HG03135 (cell line): ENCODE data around the gene NELFA.

Source experiments
- ATAC-seq: cut with Tn5 transposase; IDR thresholded peaks from one replicate; pipeline ENCODE4 v1.9.1; 2021; ENCODE audit warnings: mild to moderate bottlenecking, moderate library complexity; ENCODE audit not compliant: unreplicated experiment

NELFA gene

DNA sequence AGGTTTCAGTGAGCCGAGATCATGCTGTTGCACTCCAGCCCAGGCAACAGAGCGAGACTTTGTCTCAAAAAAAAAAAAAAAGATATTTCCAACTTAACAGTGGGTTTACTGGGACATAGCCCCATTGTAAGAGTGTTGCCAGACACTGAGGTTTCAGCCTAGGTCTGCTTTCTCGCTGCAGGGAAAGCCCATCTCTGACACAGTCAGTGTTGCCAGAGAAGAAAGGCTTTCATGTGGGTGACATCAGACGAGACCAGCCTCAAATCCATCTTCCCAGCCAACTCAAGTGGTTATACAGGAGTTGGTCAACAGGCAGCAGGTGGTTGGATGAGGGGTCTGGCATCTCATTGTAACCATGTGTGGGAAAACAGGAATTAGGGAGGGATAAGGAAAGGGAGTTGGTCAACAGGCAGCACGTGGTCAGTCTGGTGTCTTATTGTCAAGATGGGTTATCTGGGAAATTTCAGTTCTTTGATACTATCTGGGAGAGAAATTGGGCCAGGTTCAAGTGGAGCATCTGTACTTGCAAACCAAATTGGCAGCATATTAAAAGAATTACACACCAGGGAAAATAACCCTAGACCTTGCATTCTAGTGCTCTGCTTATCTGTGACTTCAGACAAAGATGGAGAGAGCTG lies 41.1 kb downstream of the NELFA start:
- ATAC-seq: no peak

DNA sequence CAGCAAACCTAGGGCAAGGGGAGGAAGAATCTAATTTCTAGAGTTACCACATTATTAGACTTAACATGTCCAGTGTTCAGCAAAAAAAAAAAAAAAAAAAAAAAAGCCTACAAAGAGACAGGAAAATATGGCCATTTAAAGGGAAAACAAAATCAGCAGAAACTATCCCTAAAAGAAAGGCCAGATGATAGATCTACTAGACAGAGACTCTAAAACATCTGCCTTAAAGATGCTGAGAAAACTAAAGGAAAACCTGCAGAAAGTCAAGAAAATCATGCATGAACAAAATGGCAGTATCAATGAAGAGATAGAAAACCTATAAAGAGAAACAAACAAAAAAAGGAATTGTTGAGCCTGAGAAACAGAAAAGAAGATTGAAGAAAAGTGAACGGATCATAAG lies 43.8 kb downstream of the NELFA start:
- no peak for ATAC-seq

DNA sequence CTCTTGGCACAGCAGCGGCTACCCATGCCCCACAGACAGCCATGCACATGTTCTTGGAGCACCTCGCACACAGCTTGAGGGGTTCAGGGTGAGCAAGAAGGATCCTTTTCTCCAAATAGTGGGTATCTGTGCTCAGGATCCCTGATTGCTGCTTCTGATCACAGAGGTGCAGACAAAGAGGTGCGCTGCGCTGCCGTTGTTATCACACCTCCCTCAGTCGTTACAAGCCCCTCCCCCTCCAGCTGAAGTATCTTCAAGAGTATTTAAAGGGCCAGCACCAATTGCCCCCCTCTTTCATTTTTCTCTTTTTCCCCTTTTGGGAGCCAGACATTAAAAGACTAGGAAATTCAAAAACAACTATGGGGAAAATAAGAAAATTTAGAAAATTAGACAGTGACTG lies 44.3 kb downstream of the NELFA start:
- ATAC-seq: no peak

GRCh38 chr4:1962980-1963379 lies 45.8 kb downstream of the NELFA start:
- no peak for ATAC-seq

- ATAC-seq: no peak
Measured at GRCh38 chr4:1961563-1961962, 47.2 kb downstream of the NELFA start.

DNA sequence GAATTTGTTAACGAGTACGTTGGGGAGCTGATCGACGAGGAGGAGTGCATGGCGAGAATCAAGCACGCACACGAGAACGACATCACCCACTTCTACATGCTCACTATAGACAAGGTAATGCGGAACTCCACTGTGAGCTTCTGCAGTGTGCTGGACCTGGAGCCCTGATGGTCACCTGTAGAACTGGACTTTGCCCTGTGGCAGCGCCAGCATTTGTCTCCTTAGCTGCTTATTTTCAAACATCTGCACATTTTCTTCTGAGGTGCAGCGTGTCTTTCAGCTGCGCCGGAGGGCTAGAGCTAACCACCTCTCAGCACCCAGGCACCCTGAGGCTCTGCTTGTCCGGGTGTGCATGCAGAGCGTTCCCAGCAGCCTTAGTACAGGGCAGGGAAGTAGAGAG lies 47.7 kb downstream of the NELFA start:
- no peak for ATAC-seq

DNA sequence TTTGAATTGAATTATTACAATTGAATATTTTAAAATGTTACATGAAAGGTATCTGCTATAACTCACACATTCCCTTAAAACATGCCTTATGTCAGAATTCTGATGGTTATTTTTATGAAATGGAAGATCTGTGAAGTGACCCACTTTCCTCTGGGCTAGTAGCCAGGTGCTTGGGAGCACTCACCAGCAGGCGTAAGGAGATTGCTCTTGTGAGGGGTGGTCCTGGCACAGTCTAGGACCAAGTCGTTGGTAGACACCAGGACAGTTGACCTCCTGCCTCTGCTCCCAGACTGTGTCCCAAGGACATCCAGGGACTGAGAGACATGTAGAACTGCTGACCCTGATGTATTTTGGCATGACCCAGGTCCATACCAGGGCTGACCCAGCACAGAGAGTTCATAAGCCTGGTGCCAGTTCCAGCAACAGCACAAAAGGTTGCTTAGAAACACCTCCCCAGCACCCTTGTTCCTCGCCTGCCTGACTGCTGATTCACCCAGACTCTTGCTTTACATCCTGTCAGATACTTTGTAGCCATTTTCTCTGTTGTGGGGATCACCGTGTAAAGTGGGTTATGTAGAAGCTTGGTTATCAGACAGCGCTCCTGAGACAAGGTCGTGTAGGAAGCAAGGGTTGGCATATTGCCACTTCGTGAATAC lies 48.5 kb downstream of the NELFA start:
- no peak for ATAC-seq

GRCh38 chr4:1959104-1959384 lies 49.7 kb downstream of the NELFA start:
- no peak for ATAC-seq

DNA sequence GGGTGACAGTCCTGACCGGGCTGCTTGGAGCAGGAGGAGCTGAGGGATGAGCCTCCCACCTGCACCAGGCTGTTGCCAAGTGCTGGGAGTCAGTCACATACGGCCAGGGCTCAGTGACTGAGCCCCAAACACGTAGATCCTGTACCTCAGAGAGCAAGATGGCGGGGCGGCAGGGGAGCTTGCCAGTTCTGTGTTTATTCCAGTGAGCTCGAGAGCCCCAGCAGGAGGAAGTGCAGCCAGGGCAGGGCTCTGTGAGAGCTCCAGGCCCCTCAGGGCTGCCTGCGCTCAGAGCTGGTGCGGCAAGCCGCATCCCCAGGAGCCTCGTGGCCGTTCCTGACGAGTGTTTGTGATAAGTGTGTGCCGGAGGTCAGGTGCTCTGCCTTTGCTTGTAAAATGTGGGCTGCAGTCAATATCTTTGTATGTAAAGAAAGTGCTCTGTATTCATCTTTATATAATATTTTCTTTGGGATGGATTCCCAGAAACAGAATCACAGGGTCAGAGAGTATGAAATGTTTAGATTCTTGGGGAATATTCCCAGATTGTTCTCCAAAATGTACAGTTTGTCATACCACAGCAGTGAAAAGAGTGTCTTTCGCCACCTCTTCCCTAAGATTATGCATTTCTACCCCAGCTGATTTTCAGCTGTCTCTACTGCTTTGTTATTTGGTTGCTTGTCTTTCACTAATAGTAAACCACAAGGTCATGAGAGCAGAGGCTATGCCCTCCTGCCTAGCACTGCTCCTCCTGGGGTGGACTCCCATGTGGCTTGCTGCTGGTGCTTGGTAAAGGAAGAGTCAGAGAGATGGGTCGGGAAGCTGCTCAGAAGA lies 50.3 kb downstream of the NELFA start:
- no peak for ATAC-seq

DNA sequence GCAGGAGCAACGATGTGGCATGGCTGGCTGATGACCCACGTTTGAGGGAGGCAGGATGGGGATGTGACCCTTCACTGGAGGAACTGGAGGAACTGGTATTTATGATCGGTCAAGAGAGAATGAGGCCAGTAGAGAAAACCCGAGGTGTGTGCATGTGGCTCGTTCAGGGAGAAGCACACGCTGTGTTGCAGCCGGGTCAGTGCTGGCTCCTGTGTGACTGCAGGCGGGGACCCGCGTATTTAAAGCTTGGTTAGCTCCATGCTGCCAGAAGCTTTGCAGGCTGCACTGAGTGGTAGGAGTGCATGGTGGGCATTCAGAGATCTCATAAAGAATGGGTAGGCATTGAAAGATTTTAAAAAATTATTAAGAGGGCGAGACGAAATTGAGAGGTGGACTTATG lies 52.1 kb downstream of the NELFA start:
- ATAC-seq: no peak

DNA sequence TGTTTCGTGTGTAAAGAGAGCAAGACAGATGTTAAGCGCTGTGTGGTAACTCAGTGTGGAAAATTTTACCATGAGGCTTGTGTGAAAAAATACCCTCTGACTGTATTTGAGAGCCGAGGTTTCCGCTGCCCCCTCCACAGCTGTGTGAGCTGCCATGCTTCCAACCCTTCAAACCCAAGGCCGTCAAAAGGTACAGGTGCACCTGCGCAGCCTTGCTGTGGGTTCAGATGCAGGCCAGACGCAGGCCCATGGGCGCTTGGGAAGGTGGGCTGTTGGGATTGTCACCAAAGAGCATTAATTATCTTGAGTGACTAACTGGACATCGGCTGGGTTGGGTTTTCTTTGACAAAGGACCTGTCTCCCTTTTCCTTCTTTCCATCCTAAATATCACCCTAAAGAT lies 55.4 kb downstream of the NELFA start:
- no peak for ATAC-seq

DNA sequence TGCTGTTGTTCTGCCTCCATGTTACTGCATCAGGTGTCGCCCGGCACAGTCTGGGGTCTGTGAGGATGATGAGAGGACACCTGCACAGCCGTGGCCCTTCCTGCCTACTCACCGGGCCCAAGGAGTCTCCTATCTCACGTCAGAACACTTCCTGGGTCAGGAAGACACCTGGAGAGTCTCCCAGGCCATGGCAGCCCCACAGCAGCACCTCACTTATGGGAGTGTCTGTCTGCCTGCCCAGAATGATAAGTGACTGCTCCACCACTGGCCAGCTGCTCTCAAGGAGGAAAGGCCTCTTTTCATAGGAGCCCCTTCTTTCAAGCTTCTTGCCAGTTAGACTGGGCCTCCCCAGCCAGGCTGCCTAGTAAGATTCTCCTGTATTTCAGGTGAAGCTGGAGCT lies 56.1 kb downstream of the NELFA start:
- no peak for ATAC-seq

GRCh38 chr4:1952058-1952700 lies 56.6 kb downstream of the NELFA start:
- no peak for ATAC-seq

- no peak for ATAC-seq
Measured at GRCh38 chr4:1950369-1950768, 58.4 kb downstream of the NELFA start.

DNA sequence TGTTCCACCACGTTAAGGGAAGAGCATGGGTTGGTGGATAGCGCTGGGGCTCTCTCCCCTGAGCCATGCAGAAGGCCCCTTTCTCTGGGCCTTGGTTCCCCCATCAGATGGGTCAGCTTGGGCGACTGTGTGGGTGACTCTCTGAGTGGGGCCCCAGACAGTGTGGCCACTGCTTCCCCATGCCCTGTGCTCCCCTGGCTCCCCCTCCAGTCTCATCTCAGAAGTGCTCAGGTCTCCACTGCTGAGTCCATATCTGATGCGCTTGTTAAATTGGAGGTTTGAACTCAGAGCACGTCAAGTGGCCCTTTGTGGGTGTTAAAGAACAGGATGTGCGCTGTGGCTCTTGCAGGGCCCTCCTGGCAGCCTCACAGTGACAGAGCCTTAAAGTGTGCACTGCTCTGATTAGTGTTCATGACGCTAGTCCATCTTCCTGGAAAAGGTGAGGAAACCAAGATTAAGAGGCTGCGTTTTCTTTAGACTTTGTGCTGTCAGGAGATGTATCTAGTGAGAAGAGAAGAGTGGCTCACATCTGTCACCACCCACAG lies 59.8 kb downstream of the NELFA start:
- no peak for ATAC-seq

- ATAC-seq: no peak
Measured at GRCh38 chr4:1948232-1948631, 60.5 kb downstream of the NELFA start.

DNA sequence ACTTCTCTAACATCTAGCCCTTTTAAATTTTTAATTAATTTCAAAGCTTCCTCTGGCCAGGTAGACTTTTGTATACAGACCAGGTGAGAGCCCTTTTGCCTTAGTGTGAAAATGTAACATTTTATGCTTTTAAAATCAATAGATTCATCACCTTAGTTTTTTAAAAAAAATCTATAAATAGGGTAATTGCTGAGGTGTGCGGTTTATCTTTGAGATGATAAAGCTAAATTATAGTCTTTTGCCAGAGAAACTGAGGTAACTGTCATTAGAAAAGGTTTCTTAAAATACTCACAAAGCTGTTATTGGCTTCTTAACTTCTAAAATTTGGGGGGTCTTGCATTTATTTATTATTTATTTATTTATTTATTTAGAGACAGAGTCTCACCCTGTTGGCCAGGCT lies 62.9 kb downstream of the NELFA start:
- ATAC-seq: no peak

DNA sequence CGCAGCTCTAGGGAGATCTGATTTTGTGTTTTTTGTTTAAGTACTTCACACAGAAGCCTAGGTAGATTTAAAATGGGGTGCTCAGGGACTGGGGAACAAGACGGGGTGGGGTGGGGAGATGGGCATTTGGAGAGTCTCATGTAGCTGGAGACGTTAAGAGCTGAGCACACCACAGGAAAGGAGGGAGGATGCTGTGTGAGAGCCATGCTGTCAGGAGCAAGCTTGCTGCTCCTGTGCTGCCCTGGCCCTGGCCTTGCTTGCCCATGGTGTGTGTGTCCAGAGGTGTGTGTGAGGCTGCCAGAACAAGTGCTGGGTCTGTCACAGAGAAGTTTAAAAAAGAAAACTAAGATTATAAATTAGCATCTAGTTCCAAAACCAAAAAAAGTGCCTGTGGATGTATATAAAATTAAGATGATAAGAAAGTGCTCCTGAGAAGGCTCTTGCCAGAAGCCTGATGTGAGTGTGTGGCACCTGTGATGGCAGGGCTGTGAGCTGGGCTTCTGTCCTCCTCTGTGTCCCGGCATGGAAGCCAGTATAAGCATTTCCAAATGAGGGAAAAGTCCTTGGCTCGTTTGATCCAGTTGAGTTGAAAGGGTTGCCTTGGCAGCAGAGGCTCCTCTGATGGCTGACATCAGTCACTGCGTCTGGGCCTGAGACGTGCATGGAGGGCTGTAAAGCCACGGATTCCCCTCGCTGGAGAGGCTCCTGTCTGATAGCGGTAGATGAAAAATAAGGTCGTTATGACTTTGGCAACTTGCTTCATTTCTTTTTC lies 63.5 kb downstream of the NELFA start:
- no peak for ATAC-seq

DNA sequence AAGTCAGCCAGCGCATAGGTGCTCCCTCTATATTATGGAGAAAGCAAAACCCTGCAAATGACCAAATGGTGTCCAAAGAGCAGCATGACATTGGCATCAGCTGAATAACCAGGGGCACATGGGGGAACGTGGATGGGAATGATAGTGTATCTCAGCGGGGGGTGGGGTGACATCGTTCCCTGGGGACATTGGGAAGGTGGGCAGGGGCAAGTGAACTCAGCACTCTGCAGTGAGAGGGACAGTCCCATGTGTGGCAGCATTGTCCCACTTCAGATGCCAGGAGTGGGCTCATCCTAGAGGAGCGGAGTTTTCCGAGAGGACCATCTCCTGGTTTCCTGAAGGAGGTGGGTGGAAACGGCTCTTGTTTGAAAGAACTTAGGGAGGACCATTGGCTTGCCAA lies 64.8 kb downstream of the NELFA start:
- ATAC-seq: no peak

DNA sequence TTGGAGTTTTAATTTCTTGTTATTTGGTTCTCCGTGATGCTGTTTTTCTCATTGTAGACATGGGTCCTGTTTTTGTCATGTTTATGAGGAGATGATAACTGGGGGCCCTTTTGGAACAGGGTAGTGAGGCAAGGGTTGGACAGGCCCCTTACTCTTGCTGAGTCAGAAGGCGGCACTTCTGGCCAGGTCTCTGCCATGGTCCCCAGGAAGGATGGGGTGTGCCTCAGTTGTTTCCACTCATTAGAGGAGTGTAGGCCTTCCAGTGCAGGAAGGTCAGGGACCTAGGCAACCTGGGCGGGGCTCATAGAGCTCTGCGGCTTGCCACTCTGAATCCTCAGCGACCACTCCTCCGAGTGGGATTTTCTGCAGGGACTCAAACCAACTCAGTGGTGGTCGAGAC lies 68.2 kb downstream of the NELFA start:
- ATAC-seq: no peak
